GM10266 (cell line): ENCODE data around the gene HYAL4.

Experiments used
- DNase-seq: peaks from one replicate; pipeline ENCODE4 v3.0.0; 2012; ENCODE audit errors: extremely low spot score
- CTCF ChIP-seq: IDR thresholded peaks from 2 replicates; pipeline ENCODE4 v1.5.1; 2012; ENCODE audit warnings: mild to moderate bottlenecking, low read depth; ENCODE audit not compliant: control insufficient read depth, insufficient read depth; ENCODE audit errors: missing control alignments

HYAL4 gene

GRCh38 chr7:123916240-123916724, 71.3 kb downstream of the HYAL4 start:
- TF ChIP-seq CTCF: peak; percentile 25
- no peak for DNase-seq

GRCh38 chr7:123917878-123918277, 72.9 kb downstream of the HYAL4 start:
- no peak for TF ChIP-seq CTCF
- DNase-seq: no peak

- DNase-seq: no peak
- TF ChIP-seq CTCF: no peak
Observed at GRCh38 chr7:123918309-123918708, 73.3 kb downstream of the HYAL4 start.

- DNase-seq: no peak
- TF ChIP-seq CTCF: no peak
Observed at GRCh38 chr7:123923599-123923998, 78.6 kb downstream of the HYAL4 start.

- no peak for DNase-seq
- no peak for TF ChIP-seq CTCF
Observed at GRCh38 chr7:123924941-123925340, 80.0 kb downstream of the HYAL4 start, which contains the start of gene SPAM1. SPAM1 (plus strand) TSS chr7:123925241; CDS start chr7:123953571, 28,330 bp downstream.
